GM18502 (cell line): ENCODE data around the gene CHST11.

ENCODE experiments used
- ATAC-seq: cut with Tn5 transposase; IDR thresholded peaks from one replicate; pipeline ENCODE4 v1.9.1; 2021; ENCODE audit warnings: mild to moderate bottlenecking; ENCODE audit not compliant: unreplicated experiment, poor library complexity

The CHST11 gene

GRCh38 chr12:104456417-104456949 is at the start of gene CHST11:
TSS of gene CHST11 (plus strand) at chr12:104456948.
- ATAC-seq: peak; percentile 69

- ATAC-seq: no peak
Observed at GRCh38 chr12:104407438-104407837, 49.3 kb upstream of the CHST11 start.

- ATAC-seq: no peak
Observed at GRCh38 chr12:104407922-104408321, 48.8 kb upstream of the CHST11 start.

GRCh38 chr12:104410326-104410725 is 46.4 kb upstream of the CHST11 start:
- no peak for ATAC-seq

GRCh38 chr12:104410786-104411185 is 46.0 kb upstream of the CHST11 start:
- no peak for ATAC-seq

- ATAC-seq: no peak
Observed at GRCh38 chr12:104411826-104412641, 44.7 kb upstream of the CHST11 start.

GRCh38 chr12:104412681-104413080 is 44.1 kb upstream of the CHST11 start:
- no peak for ATAC-seq

GRCh38 chr12:104413330-104413729 is 43.4 kb upstream of the CHST11 start:
- no peak for ATAC-seq

- no peak for ATAC-seq
Observed at GRCh38 chr12:104414581-104415341, 42.0 kb upstream of the CHST11 start.

- ATAC-seq: no peak
Observed at GRCh38 chr12:104415342-104415980, 41.3 kb upstream of the CHST11 start.

- ATAC-seq: no peak
Observed at GRCh38 chr12:104416136-104416535, 40.6 kb upstream of the CHST11 start.

- ATAC-seq: no peak
Observed at GRCh38 chr12:104416585-104416984, 40.2 kb upstream of the CHST11 start.

GRCh38 chr12:104419717-104420116 is 37.0 kb upstream of the CHST11 start:
- no peak for ATAC-seq

GRCh38 chr12:104420868-104421267 is 35.9 kb upstream of the CHST11 start:
- ATAC-seq: no peak

- no peak for ATAC-seq
Observed at GRCh38 chr12:104421343-104421742, 35.4 kb upstream of the CHST11 start.

- ATAC-seq: no peak
Observed at GRCh38 chr12:104422441-104422840, 34.3 kb upstream of the CHST11 start.

- no peak for ATAC-seq
Observed at GRCh38 chr12:104423273-104423672, 33.5 kb upstream of the CHST11 start.

- ATAC-seq: no peak
Observed at GRCh38 chr12:104423809-104424208, 32.9 kb upstream of the CHST11 start.

- no peak for ATAC-seq
Observed at GRCh38 chr12:104424955-104425354, 31.8 kb upstream of the CHST11 start.

- no peak for ATAC-seq
Observed at GRCh38 chr12:104425614-104426013, 31.1 kb upstream of the CHST11 start.
